Neuronal stem cell (in vitro differentiated cells): ENCODE results near the gene DCP1B.

Source experiments
- DNase-seq: peaks from one replicate; pipeline ENCODE4 v3.0.0-alpha.2; 2013; ENCODE audit warnings: low spot score
- H2AFZ ChIP-seq: one replicate; pipeline ENCODE4 v1.6.1; 2013; ENCODE audit warnings: mild to moderate bottlenecking, low read length, inconsistent platforms
- H2AK5ac ChIP-seq: 2 replicates; pipeline ENCODE4 v1.6.1; 2013; ENCODE audit warnings: low read depth, mild to moderate bottlenecking, inconsistent platforms, low read length, moderate library complexity, mixed read lengths
- H2BK120ac ChIP-seq: 2 replicates; pipeline ENCODE4 v1.6.1; 2013; ENCODE audit warnings: low read depth, mild to moderate bottlenecking, inconsistent platforms, low read length, moderate library complexity, mixed read lengths
- H2BK12ac ChIP-seq: one replicate; pipeline ENCODE4 v1.6.1; 2013; ENCODE audit warnings: low read length, inconsistent platforms
- H2BK15ac ChIP-seq: 2 replicates; pipeline ENCODE4 v1.6.1; 2013; ENCODE audit warnings: mild to moderate bottlenecking, low read length, inconsistent platforms, mixed read lengths
- H2BK5ac ChIP-seq: one replicate; pipeline ENCODE4 v1.6.1; 2013; ENCODE audit warnings: inconsistent platforms, mild to moderate bottlenecking, low read length, moderate library complexity
- H3K14ac ChIP-seq: one replicate; pipeline ENCODE4 v1.6.1; 2013; ENCODE audit warnings: low read length, inconsistent platforms
- H3K18ac ChIP-seq: 2 replicates; pipeline ENCODE4 v1.6.1; 2013; ENCODE audit warnings: low read length, inconsistent platforms
- H3K23ac ChIP-seq: 2 replicates; pipeline ENCODE4 v1.6.1; 2013; ENCODE audit warnings: low read depth, mild to moderate bottlenecking, mixed read lengths, low read length, inconsistent platforms; ENCODE audit not compliant: poor library complexity
- H3K27ac ChIP-seq: replicated peaks from 3 replicates; pipeline ENCODE4 v1.5.1; 2013; ENCODE audit warnings: low read length, inconsistent platforms
- H3K27me3 ChIP-seq, 3 experiments: 2 replicates each; pipeline ENCODE4 v1.6.1; 2013; ENCODE audit warnings: low read length in 3 of 3, mild to moderate bottlenecking in 2 of 3, inconsistent platforms in 1 of 3, low read depth in 1 of 3, mixed read lengths in 1 of 3, moderate library complexity in 1 of 3; ENCODE audit not compliant: control insufficient read depth in 3 of 3, insufficient read depth in 3 of 3
- H3K36me3 ChIP-seq, 2 donors: replicated peaks in 1 of 2; 2 replicates each; pipeline ENCODE4 v1.6.1; 2013; ENCODE audit warnings: low read length in 2 of 2; ENCODE audit not compliant: control insufficient read depth in 2 of 2, insufficient read depth in 2 of 2
- H3K4ac ChIP-seq: 2 replicates; pipeline ENCODE4 v1.6.1; 2013; ENCODE audit warnings: inconsistent platforms, mild to moderate bottlenecking, low read length, moderate library complexity
- H3K4me1 ChIP-seq, 2 donors: 1 replicate in 1 of 2; 2 replicates in 1 of 2; pipeline ENCODE4 v1.6.1; 2013; ENCODE audit warnings: low read length in 2 of 2, low read depth in 1 of 2; ENCODE audit not compliant: control insufficient read depth in 2 of 2, insufficient read depth in 1 of 2
- H3K4me2 ChIP-seq: one replicate; pipeline ENCODE4 v1.6.1; 2013; ENCODE audit warnings: mild to moderate bottlenecking, low read length, inconsistent platforms; ENCODE audit not compliant: insufficient read depth, poor library complexity, severe bottlenecking
- H3K4me3 ChIP-seq, 2 donors: 2 replicates each; pipeline ENCODE4 v1.5.1; 2013; ENCODE audit warnings: low read length in 2 of 2, mild to moderate bottlenecking in 2 of 2, inconsistent platforms in 1 of 2, moderate library complexity in 1 of 2
- H3K79me1 ChIP-seq: one replicate; pipeline ENCODE4 v1.6.1; 2013; ENCODE audit warnings: low read depth, mild to moderate bottlenecking, inconsistent platforms, low read length, moderate library complexity
- H3K9ac ChIP-seq: one replicate; pipeline ENCODE4 v1.6.1; 2013; ENCODE audit warnings: mild to moderate bottlenecking, low read depth, low read length, inconsistent platforms; ENCODE audit not compliant: poor library complexity
- H3K9me3 ChIP-seq, 2 donors: replicated peaks in 1 of 2; 2 replicates each; pipeline versions ENCODE3 to v1.6.1; 2013; ENCODE audit warnings: low read length in 2 of 2, mild to moderate bottlenecking in 2 of 2, inconsistent platforms in 1 of 2, low read depth in 1 of 2, mixed read lengths in 1 of 2, moderate library complexity in 1 of 2; ENCODE audit not compliant: control insufficient read depth in 2 of 2, insufficient read depth in 1 of 2
- H4K8ac ChIP-seq: one replicate; pipeline ENCODE4 v1.6.1; 2013; ENCODE audit warnings: low read depth, mild to moderate bottlenecking, inconsistent platforms, low read length, moderate library complexity
- H4K91ac ChIP-seq: one replicate; pipeline ENCODE4 v1.6.1; 2013; ENCODE audit warnings: low read length, low read depth, mild to moderate bottlenecking, inconsistent platforms; ENCODE audit not compliant: poor library complexity
- WGBS, 2 donors: extraction: QIAGEN DNeasy Blood & Tissue Kit; methylation state at CpG; one replicate each; pipeline ENCODE4 v1.1.7; 2013; ENCODE audit warnings: missing lambda C conversion rate in 2 of 2, mixed read lengths in 1 of 2; ENCODE audit not compliant: insufficient read length in 2 of 2, insufficient replicate concordance in 1 of 2; ENCODE audit errors: extremely low coverage in 2 of 2; 5-methylcytosine and 5-hydroxymethylcytosine counted together

DCP1B gene

DNA sequence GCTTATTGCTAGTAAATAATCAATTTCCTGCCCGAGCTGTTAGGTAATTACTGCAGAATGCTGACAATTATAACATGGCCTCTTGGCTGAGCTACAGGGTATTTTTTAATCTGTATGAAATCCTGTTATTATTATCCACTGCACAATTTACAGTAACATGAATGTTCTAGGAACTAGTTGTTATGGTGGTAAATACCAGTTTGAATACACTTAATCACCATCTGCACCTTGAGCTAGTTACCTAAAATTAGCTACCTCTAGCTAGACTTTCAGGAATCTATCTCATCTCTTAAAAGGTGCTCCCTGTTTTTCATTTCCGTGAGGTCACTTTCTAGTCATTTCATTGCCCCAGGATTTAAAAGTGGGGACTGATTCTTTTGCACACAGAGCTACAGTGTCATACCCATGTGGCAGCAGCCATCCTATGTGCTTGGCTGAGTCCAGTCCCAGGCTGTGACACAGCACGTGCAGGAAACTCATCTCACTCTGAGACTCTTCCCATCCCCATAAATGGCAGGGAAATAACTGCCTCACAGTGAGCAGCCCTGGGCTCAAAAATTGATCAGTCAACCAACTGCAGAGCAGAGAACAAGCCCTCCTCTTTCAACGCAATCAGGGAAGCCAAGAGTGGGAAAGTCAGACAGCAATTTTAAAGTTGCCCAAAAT is 37.6 kb downstream of the DCP1B start:
- Histone ChIP-seq H3K9me3 (no peaks in the 10 kb centered on the region), H3K9ac (no peak overlapping the region), H2BK120ac (no peak overlapping the region), H2AK5ac (no peak overlapping the region), H3K36me3 (peaks cover 12 to 57% of the 10 kb centered on the region in 2 donors), H2BK15ac (no peak overlapping the region), H2BK5ac (no peak overlapping the region), H3K27ac (no peak overlapping the region), H2BK12ac (no peak overlapping the region), H3K27me3 (no peaks in the 10 kb centered on the region), H4K91ac (no peak overlapping the region), H3K14ac (no peak overlapping the region), H4K8ac (no peak overlapping the region), H3K79me1 (no peaks in the 10 kb centered on the region), H3K23ac (no peak overlapping the region), H3K4me3 (no peak overlapping the region), H3K4ac (no peak overlapping the region), H3K4me2 (no peak overlapping the region), H3K4me1 (no peaks in the 10 kb centered on the region), H2AFZ (no peak overlapping the region), H3K18ac (no peak overlapping the region)
- DNase-seq = no peak
- no CpG with 5 or more reads among the region's 4 CpGs for WGBS, 2 donors

DNA sequence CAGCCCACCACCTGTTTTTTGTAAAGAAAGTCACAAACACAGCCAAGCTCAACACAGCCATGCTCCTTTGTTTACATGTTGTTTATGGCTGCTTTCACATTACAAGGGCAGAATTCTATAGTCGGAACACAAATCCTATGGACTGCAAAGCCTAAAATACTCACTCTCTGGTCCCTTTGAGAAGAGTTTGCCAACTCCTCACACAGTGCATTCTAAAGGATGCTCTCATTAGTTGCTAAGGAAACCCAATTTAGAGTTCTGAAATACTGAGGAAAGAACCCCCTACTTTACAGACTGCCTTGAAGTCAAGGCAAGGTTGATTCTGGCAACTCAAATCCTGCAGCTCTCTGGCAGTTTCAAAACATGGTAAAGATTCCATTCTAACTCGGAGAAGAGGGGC is 38.3 kb downstream of the DCP1B start:
- no peaks in the 10 kb centered on the region for H3K9me3 ChIP-seq
- H2AK5ac ChIP-seq = no peak overlapping the region
- H3K9ac ChIP-seq = no peak overlapping the region
- H2BK12ac ChIP-seq = no peak overlapping the region
- H3K23ac ChIP-seq = no peak overlapping the region
- H3K27me3 ChIP-seq = no peaks in the 10 kb centered on the region
- no peak overlapping the region for H3K4ac ChIP-seq
- H3K18ac ChIP-seq = no peak overlapping the region
- H3K4me3 ChIP-seq = no peak overlapping the region
- H4K8ac ChIP-seq = no peak overlapping the region
- H4K91ac ChIP-seq = no peak overlapping the region
- H3K27ac ChIP-seq = no peak overlapping the region
- no peak overlapping the region for H2AFZ ChIP-seq
- H3K79me1 ChIP-seq = no peaks in the 10 kb centered on the region
- no peak overlapping the region for H2BK5ac ChIP-seq
- H2BK120ac ChIP-seq = no peak overlapping the region
- H3K14ac ChIP-seq = no peak overlapping the region
- H2BK15ac ChIP-seq = no peak overlapping the region
- WGBS, 2 donors = no CpG with 5 or more reads among the region's 2 CpGs
- DNase-seq = no peak
- H3K4me2 ChIP-seq = no peak overlapping the region
- no peaks in the 10 kb centered on the region for H3K4me1 ChIP-seq
- peaks cover 12 to 64% of the 10 kb centered on the region in 2 donors for H3K36me3 ChIP-seq

DNA sequence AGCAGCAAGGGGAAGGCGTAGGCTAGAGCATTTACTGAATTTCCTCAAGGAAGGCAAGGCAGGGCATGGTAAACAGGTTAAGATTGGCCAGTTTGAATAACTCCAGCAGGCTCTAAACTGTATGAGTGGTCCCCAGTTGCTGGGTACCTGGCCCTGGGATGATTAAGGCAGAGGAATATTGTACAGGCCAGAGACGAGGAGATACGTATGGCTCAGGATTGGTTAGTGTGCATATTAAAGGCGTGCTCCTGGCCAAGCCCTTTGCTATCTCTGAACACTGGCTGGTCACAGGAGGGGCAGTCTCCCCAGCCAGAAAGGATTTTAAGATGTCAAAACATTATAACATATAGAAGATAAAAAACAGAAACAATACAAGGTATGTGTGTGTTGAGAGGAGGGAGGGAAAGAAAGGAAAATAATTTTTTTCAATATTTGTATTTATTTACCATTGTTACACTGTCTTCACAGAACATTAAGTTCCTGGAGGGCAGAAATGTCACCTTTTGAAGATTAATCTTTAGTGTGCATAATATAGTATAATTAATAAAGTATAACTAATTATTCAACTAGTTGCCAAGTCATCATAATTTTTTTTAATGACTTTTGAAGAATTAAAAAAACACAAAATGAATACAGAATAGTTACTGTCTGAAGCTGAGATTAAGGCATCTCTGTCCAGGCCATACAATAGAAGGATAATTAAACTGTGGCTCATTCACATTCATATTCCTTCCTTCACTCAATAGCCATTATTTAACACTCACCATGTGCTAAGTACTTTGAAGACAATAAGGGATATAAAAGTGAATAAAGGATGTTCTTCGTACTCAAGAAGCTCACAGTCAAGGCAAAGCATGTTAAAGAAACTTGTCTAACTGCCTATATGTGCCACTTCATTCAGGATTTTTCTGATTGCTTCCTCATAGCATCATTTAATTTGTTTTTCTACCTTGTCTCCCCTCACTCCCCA is 41.9 kb downstream of the DCP1B start:
- Histone ChIP-seq H3K4me1 (no peaks in the 10 kb centered on the region), H2BK15ac (no peak overlapping the region), H3K79me1 (no peaks in the 10 kb centered on the region), H3K9me3 (peaks cover 0 to 8% of the 10 kb centered on the region in 2 donors), H2BK5ac (no peak overlapping the region), H2AFZ (no peak overlapping the region), H2BK12ac (no peak overlapping the region), H3K4me2 (no peak overlapping the region), H2AK5ac (no peak overlapping the region), H3K9ac (no peak overlapping the region), H4K8ac (no peak overlapping the region), H3K14ac (no peak overlapping the region), H3K36me3 (peaks cover 13 to 83% of the 10 kb centered on the region in 2 donors), H3K4me3 (no peak overlapping the region), H2BK120ac (no peak overlapping the region), H3K4ac (no peak overlapping the region), H3K27ac (no peak overlapping the region), H4K91ac (no peak overlapping the region), H3K23ac (no peak overlapping the region), H3K27me3 (no peaks in the 10 kb centered on the region), H3K18ac (no peak overlapping the region)
- no CpG with 5 or more reads among the region's 5 CpGs for WGBS, 2 donors
- DNase-seq = no peak

DNA sequence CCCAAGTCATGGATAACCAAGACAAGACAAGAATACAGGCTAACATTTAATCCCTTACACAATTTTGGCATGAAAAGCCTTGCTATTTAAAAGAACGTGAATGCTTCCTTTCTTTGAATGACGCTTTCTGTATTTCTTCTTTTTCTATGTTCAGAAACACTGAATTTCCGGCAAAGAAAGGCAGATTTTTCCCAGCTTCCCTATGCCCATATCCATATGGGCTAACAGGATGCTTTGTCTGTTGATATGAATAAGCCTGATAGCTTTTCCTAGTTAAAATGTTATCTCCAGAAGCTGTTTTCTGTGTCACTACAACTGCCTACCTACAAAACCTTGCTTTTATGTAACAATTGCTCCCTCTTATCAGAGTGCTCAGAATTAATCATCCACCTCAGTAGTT is 47.5 kb downstream of the DCP1B start:
- Histone ChIP-seq H2BK12ac (no peak overlapping the region), H2BK120ac (no peak overlapping the region), H3K79me1 (no peaks in the 10 kb centered on the region), H3K4ac (no peak overlapping the region), H2BK15ac (no peak overlapping the region), H2AFZ (no peak overlapping the region), H4K8ac (no peak overlapping the region), H3K14ac (no peak overlapping the region), H3K9me3 (peaks cover 0 to 8% of the 10 kb centered on the region in 2 donors), H3K4me2 (no peak overlapping the region), H3K27me3 (no peaks in the 10 kb centered on the region), H3K9ac (no peak overlapping the region), H3K4me3 (no peak overlapping the region), H3K27ac (no peak overlapping the region), H4K91ac (no peak overlapping the region), H3K18ac (no peak overlapping the region), H3K36me3 (peaks cover 18 to 75% of the 10 kb centered on the region in 2 donors), H2AK5ac (no peak overlapping the region), H3K4me1 (no peaks in the 10 kb centered on the region), H2BK5ac (no peak overlapping the region), H3K23ac (no peak overlapping the region)
- WGBS, 2 donors = no CpG with 5 or more reads among the region's 3 CpGs
- DNase-seq = no peak
